Measurements from ENCODE around the gene TBX6.

DNA sequence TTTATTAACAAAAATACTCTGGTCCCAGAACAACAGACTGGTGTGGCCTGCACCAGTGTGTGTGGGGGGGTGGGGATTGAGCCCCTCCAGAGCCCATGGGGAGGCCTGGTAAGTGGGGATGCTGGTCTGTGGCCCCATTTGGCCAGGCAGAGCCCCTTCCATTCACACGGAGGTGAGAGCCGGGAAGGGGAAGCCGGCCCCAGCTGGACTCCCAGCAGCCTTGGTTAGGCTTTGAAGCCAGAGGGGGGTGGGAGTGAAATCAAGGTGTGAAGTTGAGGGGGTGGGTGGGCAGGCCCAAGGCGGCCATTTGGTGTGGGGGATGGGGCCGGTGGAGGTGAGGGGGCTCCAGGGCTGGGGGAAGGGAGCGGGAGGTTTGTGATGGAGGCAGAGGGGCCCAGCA, 5.9 kb downstream of the TBX6 start:
- TF ChIP-seq, protein P1, sequence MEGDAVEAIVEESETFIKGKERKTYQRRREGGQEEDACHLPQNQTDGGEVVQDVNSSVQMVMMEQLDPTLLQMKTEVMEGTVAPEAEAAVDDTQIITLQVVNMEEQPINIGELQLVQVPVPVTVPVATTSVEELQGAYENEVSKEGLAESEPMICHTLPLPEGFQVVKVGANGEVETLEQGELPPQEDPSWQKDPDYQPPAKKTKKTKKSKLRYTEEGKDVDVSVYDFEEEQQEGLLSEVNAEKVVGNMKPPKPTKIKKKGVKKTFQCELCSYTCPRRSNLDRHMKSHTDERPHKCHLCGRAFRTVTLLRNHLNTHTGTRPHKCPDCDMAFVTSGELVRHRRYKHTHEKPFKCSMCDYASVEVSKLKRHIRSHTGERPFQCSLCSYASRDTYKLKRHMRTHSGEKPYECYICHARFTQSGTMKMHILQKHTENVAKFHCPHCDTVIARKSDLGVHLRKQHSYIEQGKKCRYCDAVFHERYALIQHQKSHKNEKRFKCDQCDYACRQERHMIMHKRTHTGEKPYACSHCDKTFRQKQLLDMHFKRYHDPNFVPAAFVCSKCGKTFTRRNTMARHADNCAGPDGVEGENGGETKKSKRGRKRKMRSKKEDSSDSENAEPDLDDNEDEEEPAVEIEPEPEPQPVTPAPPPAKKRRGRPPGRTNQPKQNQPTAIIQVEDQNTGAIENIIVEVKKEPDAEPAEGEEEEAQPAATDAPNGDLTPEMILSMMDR (IDR thresholded peaks at IDR 0.05): no peak
- TF ChIP-seq POLR2AphosphoS5 (IDR thresholded peaks at IDR 0.05; ENCODE audit: insufficient read depth in 1 of 2, low read depth in 1 of 2): no peak
- TF ChIP-seq POLR2A (IDR thresholded peaks at IDR 0.05): no peak

Data from vagina (tissue), 2 donors.